ENCODE measurements around the gene THSD4.

THSD4 gene

DNA sequence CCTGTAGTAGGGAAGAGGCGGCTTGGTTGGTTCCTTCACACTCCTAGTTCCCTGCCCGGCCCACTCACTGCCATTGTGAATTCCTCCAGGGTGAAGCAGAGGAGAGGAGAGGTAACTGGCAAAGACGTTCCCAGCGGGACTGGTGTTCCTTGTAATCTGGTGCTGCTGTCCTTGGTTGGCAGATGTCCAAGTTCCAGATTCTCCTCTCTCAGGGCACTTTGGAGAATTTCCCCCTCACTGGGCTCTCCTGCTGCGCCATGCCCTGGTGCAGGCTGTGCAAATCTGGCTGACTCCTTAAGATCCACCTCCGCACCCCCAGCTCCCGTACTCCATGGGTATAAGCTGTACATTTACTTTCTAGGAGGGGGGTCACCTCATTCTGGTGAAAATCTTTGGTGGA, 37.3 kb downstream of the THSD4 start:
- H3K4me1 ChIP-seq (ENCODE audit: control insufficient read depth, low read length), result no peaks in the 10 kb centered on the region
- H3F3A ChIP-seq (ENCODE audit: control insufficient read depth, insufficient read depth), result no peaks in the 10 kb centered on the region
- no peaks in the 10 kb centered on the region for H4K20me1 ChIP-seq (ENCODE audit: control insufficient read depth, insufficient read depth, low read depth, low read length)
- no peak overlapping the region for H3K4me3 ChIP-seq (ENCODE audit: low read length)
- no peak overlapping the region for H3K27ac ChIP-seq (ENCODE audit: low read depth, low read length)
- no peaks in the 10 kb centered on the region for H3K36me3 ChIP-seq (ENCODE audit: control insufficient read depth, low read length)
- H3K4me2 ChIP-seq (ENCODE audit: low read length), result no peak overlapping the region
- no peaks in the 10 kb centered on the region for H3K27me3 ChIP-seq (ENCODE audit: control insufficient read depth, low read length)
- no peaks in the 10 kb centered on the region for H3K79me2 ChIP-seq (ENCODE audit: control insufficient read depth, low read length)
- TF ChIP-seq EZH2phosphoT487 (IDR thresholded peaks at IDR 0.05; ENCODE audit: borderline replicate concordance, low read length), result no peak
- TF ChIP-seq, protein P1, sequence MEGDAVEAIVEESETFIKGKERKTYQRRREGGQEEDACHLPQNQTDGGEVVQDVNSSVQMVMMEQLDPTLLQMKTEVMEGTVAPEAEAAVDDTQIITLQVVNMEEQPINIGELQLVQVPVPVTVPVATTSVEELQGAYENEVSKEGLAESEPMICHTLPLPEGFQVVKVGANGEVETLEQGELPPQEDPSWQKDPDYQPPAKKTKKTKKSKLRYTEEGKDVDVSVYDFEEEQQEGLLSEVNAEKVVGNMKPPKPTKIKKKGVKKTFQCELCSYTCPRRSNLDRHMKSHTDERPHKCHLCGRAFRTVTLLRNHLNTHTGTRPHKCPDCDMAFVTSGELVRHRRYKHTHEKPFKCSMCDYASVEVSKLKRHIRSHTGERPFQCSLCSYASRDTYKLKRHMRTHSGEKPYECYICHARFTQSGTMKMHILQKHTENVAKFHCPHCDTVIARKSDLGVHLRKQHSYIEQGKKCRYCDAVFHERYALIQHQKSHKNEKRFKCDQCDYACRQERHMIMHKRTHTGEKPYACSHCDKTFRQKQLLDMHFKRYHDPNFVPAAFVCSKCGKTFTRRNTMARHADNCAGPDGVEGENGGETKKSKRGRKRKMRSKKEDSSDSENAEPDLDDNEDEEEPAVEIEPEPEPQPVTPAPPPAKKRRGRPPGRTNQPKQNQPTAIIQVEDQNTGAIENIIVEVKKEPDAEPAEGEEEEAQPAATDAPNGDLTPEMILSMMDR (IDR thresholded peaks at IDR 0.05; ENCODE audit: low read depth, low read length, poor library complexity, severe bottlenecking), result no peak
- no peaks in the 10 kb centered on the region for H3K9me2 ChIP-seq (replicated peaks; ENCODE audit: control insufficient read depth, low read length)
- no peaks in the 10 kb centered on the region for H3K9me3 ChIP-seq (ENCODE audit: control insufficient read depth, insufficient read depth, low read length)

DNA sequence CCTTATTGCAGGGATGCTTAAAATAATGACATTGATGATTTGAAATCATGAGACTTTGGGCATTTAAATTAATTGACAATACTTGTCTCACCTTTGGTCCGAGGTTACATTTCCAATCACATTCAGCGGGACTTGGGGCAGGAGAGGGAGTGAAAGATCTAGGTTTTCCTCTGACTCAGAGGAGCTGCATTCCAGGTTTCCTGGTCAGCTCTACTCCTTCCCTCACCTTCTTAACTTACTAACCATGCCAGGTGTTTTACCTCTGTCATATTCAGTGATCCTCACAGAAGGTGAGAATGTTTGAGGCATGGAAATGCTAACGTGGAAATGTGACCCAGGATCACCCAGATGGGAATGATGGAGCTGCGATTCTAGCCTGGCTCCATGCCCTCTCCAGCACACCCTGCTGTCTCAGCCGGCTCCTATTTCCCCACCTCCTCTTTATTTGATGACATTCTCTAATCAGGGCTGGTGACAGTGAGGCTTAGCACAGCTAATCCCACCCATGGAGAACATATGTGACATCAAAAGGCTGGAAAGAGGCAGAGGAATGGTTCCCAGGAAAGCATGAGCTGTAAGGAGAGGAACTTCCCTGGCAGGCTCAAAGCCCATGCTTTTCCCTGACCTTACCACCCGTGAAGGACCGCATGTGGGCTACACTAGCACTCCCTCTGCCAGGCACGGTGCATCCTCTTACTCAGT, 38.7 kb downstream of the THSD4 start:
- TF ChIP-seq, protein P1 (IDR thresholded peaks at IDR 0.05; ENCODE audit: low read depth, low read length, poor library complexity, severe bottlenecking), result no peak
- no peak for TF ChIP-seq EZH2phosphoT487 (IDR thresholded peaks at IDR 0.05; ENCODE audit: borderline replicate concordance, low read length)
- no peaks in the 10 kb centered on the region for H3F3A ChIP-seq (ENCODE audit: control insufficient read depth, insufficient read depth)

GRCh38 chr15:71154607-71155200, 39.4 kb downstream of the THSD4 start:
- H3F3A ChIP-seq (ENCODE audit: control insufficient read depth, insufficient read depth), result no peaks in the 10 kb centered on the region
- no peaks in the 10 kb centered on the region for H3K9me2 ChIP-seq (replicated peaks; ENCODE audit: control insufficient read depth, low read length)
- H3K79me2 ChIP-seq (ENCODE audit: control insufficient read depth, low read length), result no peaks in the 10 kb centered on the region
- no peaks in the 10 kb centered on the region for H3K4me1 ChIP-seq (ENCODE audit: control insufficient read depth, low read length)
- H3K27ac ChIP-seq (ENCODE audit: low read depth, low read length), result no peak overlapping the region
- H3K36me3 ChIP-seq (ENCODE audit: control insufficient read depth, low read length), result no peaks in the 10 kb centered on the region
- TF ChIP-seq, protein P1 (IDR thresholded peaks at IDR 0.05; ENCODE audit: low read depth, low read length, poor library complexity, severe bottlenecking), result no peak
- no peak for TF ChIP-seq EZH2phosphoT487 (IDR thresholded peaks at IDR 0.05; ENCODE audit: borderline replicate concordance, low read length)
- H3K4me2 ChIP-seq (ENCODE audit: low read length), result no peak overlapping the region
- no peaks in the 10 kb centered on the region for H3K9me3 ChIP-seq (ENCODE audit: control insufficient read depth, insufficient read depth, low read length)
- no peaks in the 10 kb centered on the region for H3K27me3 ChIP-seq (ENCODE audit: control insufficient read depth, low read length)
- no peaks in the 10 kb centered on the region for H4K20me1 ChIP-seq (ENCODE audit: control insufficient read depth, insufficient read depth, low read depth, low read length)
- H3K4me3 ChIP-seq (ENCODE audit: low read length), result no peak overlapping the region

More for the DNA sequence above, 38.7 kb downstream of the THSD4 start:
- Histone ChIP-seq H3K4me2 (ENCODE audit: low read length) (no peak overlapping the region), H3K9me2 (replicated peaks; ENCODE audit: control insufficient read depth, low read length) (no peaks in the 10 kb centered on the region), H3K4me3 (ENCODE audit: low read length) (no peak overlapping the region), H4K20me1 (ENCODE audit: control insufficient read depth, insufficient read depth, low read depth, low read length) (no peaks in the 10 kb centered on the region), H3K27ac (ENCODE audit: low read depth, low read length) (no peak overlapping the region), H3K79me2 (ENCODE audit: control insufficient read depth, low read length) (no peaks in the 10 kb centered on the region), H3K9me3 (ENCODE audit: control insufficient read depth, insufficient read depth, low read length) (no peaks in the 10 kb centered on the region), H3K4me1 (ENCODE audit: control insufficient read depth, low read length) (no peaks in the 10 kb centered on the region), H3K36me3 (ENCODE audit: control insufficient read depth, low read length) (no peaks in the 10 kb centered on the region), H3K27me3 (ENCODE audit: control insufficient read depth, low read length) (no peaks in the 10 kb centered on the region)
